Astrocyte of the spinal cord (primary cell): ENCODE measurements around the gene DENND2D.

Experiments
- DNase-seq: peaks from one replicate; pipeline ENCODE4 v3.0.0; 2011; ENCODE audit warnings: low read depth, low spot score
- H3K4me3 ChIP-seq: 2 replicates; pipeline ENCODE4 v1.5.1; 2011; ENCODE audit warnings: low read depth, mild to moderate bottlenecking, low read length, moderate library complexity
- in situ Hi-C: cut with HindIII; loops from 2 replicates; pipeline ENCODE4 v1.10.0; 2017; ENCODE audit warnings: low sequenced_read_pairs
- TF ChIP-seq, protein P1 (sequence below): IDR thresholded peaks from 2 replicates; pipeline ENCODE4 v1.5.1; 2012; ENCODE audit warnings: low read depth, mild to moderate bottlenecking, low read length, inconsistent platforms

The DENND2D gene

DNA sequence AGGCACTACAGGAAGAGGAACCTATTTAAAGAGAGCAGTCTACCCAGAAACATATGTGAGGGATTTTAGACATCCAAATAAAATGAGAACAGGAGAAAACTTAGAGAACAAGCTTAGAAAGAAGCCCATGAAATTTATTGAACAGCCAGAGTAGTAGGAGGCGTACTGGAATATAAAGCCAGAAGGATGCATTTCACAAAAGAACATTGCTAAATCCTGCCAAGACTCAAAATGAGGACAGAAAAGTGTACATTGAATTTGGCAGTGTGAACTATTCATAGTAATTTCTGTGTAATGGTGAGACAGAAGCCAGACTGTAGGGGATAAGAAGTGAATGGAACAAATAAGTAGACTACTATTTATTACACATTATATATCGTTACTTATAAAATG, 38.0 kb downstream of the DENND2D start:
- in situ Hi-C loops, result no loop called here
- TF ChIP-seq, protein P1, sequence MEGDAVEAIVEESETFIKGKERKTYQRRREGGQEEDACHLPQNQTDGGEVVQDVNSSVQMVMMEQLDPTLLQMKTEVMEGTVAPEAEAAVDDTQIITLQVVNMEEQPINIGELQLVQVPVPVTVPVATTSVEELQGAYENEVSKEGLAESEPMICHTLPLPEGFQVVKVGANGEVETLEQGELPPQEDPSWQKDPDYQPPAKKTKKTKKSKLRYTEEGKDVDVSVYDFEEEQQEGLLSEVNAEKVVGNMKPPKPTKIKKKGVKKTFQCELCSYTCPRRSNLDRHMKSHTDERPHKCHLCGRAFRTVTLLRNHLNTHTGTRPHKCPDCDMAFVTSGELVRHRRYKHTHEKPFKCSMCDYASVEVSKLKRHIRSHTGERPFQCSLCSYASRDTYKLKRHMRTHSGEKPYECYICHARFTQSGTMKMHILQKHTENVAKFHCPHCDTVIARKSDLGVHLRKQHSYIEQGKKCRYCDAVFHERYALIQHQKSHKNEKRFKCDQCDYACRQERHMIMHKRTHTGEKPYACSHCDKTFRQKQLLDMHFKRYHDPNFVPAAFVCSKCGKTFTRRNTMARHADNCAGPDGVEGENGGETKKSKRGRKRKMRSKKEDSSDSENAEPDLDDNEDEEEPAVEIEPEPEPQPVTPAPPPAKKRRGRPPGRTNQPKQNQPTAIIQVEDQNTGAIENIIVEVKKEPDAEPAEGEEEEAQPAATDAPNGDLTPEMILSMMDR, result no peak
- no peak for DNase-seq
- H3K4me3 ChIP-seq, result no peak overlapping the region

DNA sequence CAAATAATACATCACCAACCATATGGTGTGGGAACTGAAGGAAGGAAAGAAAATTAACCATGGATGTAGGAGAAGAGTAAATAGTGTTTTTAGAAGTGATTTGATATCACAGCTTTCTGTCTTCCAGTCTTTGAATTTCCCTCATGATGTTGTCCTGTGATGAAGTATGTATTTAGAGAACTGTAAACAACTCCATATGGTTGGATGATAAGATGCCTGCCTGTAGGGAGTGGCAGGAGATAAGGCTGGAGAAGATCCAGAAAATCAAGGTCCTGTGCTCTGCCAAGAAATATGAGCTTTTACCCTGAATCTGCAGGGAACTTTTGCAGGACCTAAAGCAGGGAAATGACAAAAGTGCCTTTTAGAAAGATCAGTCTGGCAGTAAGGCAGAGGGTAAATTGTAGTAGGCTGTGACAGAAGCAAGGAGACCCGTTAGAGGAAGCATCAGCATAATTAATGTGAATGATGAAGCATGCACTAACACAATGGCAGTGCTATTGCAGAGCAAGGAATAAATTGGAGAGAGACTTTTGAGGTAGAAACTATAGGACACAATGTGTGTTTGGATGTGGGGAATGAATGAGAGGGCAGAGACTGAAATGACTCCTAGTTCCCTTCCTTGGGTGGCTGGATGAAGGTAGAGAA, 38.5 kb downstream of the DENND2D start:
- no peak overlapping the region for H3K4me3 ChIP-seq
- no peak for DNase-seq
- in situ Hi-C loops, result no loop called here
- TF ChIP-seq, protein P1, result no peak

DNA sequence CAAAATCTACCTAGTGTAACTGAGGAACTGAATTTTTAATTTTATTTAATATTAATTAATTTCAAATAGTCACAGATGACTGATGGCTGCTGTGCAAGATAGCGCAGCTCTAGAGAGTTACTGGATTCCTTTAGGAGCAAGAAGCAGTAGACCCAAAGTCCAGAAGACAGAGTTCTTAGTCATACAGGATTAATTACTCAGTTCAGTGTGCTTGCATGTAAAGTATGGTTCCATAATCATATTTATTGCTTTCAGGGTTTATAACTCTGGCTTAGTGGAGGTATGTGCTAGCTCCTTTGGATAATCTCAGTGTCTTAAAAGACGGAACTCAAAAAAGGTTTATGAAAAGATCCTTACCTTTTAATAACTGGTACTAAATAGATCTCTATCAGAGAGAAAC, 43.0 kb downstream of the DENND2D start:
- in situ Hi-C loops, result no loop called here
- no peak overlapping the region for H3K4me3 ChIP-seq
- DNase-seq, result no peak
- TF ChIP-seq, protein P1, result no peak

DNA sequence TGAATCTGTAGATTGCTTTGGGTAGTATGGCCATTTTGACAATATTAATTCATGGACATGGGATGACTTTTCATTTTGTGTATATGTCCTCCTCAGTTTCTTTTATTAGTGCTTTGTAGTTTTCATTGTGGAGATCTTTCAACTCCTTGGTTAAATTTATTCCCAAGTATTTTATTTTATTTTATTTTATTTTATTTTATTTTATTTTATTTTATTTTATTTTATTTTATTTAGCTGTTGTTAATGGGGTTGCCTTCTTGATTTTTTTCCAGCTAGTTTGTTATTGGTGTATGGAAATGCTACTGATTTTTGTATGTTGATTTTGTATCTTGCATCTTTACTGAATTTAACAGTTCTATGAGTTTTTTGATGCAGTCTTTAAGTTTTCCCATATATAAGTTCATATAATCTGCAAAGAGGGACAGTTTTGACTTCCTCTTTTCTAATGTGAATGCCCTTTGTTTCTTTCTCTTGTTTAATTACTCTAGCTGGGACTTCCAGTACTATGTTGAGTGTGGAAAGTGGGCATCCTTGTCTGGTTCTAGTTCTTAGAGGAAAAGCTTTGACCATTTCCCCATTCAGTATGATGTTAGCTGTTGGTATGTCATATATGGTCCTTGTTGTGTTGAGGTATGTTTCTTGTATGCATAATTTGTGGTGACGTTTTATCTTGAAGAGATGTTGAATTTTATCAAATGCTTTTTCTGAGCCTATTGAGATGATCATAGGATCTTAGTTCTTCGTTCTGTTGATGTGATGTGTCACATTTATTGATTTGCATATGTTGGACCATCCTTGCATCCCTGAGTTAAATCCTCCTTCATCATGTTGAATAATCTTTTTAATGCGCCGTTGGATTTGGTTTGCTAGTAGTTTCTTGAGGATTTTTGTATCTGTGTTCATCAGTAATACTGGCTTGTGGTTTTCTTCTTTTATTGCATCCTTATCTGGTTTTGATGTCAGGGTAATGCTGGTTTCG, 46.1 kb downstream of the DENND2D start:
- TF ChIP-seq, protein P1, result no peak
- in situ Hi-C loops, result no loop called here
- H3K4me3 ChIP-seq, result no peak overlapping the region
- no peak for DNase-seq

DNA sequence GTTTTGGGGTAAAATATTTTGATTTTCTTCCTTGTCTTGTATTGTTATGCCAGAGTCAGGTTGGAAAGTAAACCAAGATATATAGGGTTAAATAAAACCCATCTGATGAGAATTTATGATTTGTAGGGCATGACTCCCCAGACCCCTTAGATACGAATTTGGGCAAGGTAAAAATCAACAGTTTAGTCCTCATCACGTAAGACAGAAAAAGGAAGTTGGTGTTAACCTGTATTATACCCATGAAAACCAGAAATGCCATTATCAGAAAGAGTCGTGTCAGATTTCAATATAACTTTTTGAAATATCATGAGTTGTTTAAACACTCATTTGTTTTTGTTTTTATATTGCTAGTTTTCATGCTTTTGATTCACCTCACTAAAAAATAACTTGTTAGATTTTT, 48.6 kb downstream of the DENND2D start:
- no peak for DNase-seq
- TF ChIP-seq, protein P1, result no peak
- H3K4me3 ChIP-seq, result no peak overlapping the region
- in situ Hi-C loops, result no loop called here

DNA sequence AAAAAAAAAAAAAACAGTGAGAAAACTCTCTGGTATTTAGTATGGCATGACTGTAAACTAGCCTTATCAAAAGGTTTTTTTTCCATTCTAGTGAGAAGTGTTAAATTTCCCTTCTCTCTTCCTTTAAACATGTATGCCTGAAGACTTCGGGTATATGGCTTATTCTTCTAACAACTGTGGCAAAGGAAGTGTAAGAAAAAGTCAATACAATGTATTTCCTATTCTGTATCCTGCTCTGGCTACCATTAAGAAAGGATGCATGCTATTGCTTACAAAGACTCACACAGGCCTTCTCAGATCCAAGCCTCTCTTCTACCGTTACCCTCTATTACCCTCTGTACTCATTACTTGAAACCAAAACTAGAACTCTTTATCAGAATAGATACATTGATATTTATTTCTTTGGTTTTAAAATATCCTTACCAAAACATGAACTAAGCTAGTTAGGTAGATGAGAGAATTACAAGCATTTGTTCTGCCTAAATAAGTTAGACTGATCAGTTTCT, 52.0 kb downstream of the DENND2D start:
- no peak for DNase-seq
- H3K4me3 ChIP-seq, result no peak overlapping the region
- TF ChIP-seq, protein P1, result no peak
- in situ Hi-C loops, result no loop called here
